A673 (cell line): ENCODE data around the gene TOR1A.

Experiments
- CTCF ChIP-seq: fragments of 300-800, 200-600 bp; sonication (generic); conservative IDR thresholded peaks from 2 replicates; pipeline ENCODE4 v1.5.1; 2017; ENCODE audit warnings: low read depth, mild to moderate bottlenecking, antibody characterized with exemption, low read length, moderate library complexity, mixed read lengths
- EZH2 ChIP-seq: fragments of 200-600 bp; sonication (generic); IDR thresholded peaks from 2 replicates; pipeline ENCODE4 v1.6.1; 2017; ENCODE audit warnings: borderline replicate concordance, low read depth, mild to moderate bottlenecking, mixed read lengths, antibody characterized with exemption, low read length; ENCODE audit not compliant: poor library complexity, severe bottlenecking

- no peak for TF ChIP-seq EZH2
- TF ChIP-seq CTCF = no peak
Observed at GRCh38 chr9:129786481-129786880, 37.5 kb downstream of the TOR1A start.
